DMS53 treated with DMSO at 0.1 percent for 48 hours (cell line): ENCODE measurements around the gene CLEC5A.
A peak's percentile ranks its signal among the peaks of the same experiment; 100 is the strongest.
"Not testable (repeated sequence)": the region's sequence is repeated elsewhere in the genome, so short reads cannot be mapped to it uniquely, and the experiment has no call there.

Experiments used
- DNase-seq: peaks from one replicate; lab custom pipeline; 2025; ENCODE audit not compliant: unreplicated experiment; lab: John Stamatoyannopoulos, UW

The CLEC5A gene

GRCh38 chr7:141949451-141949850 lies 2.7 kb upstream of the CLEC5A start:
- no peak for DNase-seq

DNA sequence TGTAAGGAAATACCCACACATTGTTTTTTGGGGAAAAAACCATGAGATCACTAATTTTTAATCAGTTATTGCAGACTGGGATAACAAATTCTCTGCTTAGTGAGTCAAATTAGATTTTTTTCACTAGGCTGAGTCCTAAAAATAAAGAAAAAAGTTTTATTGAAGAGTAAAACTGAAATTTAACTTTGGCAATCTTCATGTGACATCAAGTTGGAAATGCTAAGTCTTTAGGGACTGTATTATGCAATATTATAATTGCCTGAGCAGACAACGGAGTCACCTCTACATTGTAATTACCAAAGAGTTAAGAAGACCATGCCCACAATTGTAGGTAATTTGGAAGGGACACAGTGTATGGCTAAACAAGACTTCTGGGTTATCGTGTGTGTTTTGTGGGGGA lies 2.2 kb upstream of the CLEC5A start:
- DNase-seq, result no peak

DNA sequence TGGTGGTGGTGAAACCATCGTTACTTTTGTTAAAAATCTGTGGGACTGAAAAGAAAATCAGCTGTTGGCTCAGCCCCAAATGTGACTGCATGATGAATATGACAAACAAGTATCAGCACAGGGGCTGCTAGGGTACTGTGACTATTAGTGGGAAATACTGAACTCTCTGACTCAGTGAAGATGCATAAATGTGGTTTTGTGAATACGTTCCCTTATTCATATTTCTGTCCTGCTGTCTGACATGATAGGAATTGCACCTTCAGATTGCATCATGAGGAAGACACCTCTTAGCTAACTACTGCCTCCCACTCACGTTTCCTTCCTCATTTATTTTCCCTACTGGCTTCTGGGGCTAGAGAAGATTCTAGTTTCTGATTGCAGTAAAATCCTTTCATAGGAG lies 1.4 kb downstream of the CLEC5A start:
- no peak for DNase-seq

GRCh38 chr7:141944811-141945210 lies 2.0 kb downstream of the CLEC5A start:
- no peak for DNase-seq

- DNase-seq, result no peak
These were observed 2.9 kb downstream of the CLEC5A start for GRCh38 chr7:141943846-141944245.

DNA sequence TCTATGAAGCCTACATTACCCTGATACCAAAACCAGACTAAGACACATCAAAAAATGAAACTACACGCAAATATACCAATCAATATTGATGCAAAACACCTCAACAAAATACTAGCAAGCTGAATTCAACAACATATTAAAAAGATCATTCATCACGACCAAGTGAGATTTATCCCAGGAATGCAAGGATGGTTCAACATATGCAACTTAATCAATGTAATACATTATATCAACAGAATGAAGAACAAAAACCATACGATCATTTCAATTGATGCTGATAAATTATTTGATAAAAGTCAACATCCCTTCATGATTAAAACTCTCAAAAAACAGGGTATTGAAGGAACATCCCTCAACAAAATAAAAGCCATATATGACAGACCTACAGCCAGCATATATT lies 5.7 kb downstream of the CLEC5A start:
- no peak for DNase-seq

- no peak for DNase-seq
These were observed 16.6 kb downstream of the CLEC5A start for GRCh38 chr7:141930211-141930610.

DNA sequence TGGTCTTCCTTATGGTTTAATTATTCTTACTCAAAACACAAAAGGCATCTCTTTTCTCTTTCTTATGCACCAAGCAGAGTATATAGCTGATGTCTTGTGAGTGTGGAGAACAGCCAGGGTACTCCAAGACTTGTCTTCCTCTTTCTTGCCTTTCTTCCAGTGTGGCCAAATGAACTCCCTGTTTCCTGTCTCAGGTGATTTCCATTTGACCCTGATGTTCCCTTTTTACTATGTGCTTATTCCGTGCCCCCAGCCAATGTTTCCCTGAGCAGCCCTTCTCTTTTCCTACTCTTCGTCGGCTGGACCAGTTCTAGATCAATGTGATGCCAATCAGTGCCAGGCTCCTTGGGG lies 18.0 kb downstream of the CLEC5A start:
- DNase-seq, result no peak

DNA sequence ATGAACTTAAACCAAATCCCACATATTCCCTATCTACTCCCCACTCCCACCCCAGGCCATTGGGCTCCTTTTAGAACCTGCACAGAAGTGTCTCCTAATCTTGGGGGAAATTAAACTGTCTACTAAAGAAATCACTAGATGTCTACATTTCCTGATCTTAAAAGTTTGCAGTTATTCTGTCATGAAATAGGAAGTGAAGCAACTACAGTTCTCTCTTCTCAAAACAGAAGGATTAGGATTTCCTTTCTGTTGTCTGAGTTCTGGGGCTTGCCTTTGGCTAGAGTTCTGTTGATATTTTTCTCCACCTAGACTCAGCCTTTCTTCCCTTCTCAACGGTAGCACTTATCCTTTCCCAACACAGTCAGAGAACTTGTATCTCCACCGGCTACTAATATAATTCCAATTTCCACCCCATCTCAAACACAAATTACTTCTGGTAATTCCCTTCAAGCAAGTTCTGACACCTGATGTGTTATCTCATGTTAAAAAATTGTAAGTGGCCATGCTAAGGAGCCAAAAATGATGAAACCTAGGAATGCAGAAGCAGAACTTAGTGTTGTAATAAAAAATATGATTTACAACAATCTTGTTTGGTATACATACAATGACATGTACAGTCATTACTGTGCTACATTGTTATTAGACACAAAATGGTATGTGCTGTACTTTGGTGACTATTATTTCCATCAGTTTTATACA lies 18.5 kb downstream of the CLEC5A start:
- DNase-seq, result no peak

GRCh38 chr7:141920281-141920680 lies 26.5 kb downstream of the CLEC5A start:
- DNase-seq, result no peak

DNA sequence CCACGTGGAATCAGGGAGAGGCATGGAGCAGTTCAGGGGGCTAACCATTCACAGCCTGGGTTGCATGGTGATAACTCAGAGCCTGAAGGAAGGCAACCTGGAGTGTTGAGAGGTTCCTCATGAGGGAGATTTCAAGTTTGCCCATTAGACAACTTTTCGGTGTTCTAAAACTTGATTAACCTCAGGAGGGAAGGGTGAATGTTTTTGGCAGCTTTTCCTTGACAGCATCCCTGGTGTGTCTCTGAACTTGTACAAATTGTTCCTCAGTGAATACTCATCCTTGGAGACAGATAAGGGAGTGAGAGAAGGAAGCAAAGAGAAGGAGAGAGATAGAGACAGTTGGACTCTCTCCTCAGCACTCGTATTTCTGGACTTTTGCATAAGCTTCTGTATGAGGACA lies 30.7 kb downstream of the CLEC5A start, which contains the start of gene OR9A4:
TSS of gene OR9A4 (plus strand) at position 301 of the 400 bp plus-strand sequence. CDS start 2,477 bp downstream, outside the sequence.
- DNase-seq, result no peak

- DNase-seq, result peak; percentile 92
These were observed 31.2 kb downstream of the CLEC5A start for GRCh38 chr7:141915565-141915964.

- no peak for DNase-seq
These were observed 35.4 kb downstream of the CLEC5A start for GRCh38 chr7:141911391-141911790.

- no peak for DNase-seq
These were observed 40.5 kb downstream of the CLEC5A start for GRCh38 chr7:141906285-141906684.

GRCh38 chr7:141899366-141899765 lies 47.4 kb downstream of the CLEC5A start:
- not testable (repeated sequence) for DNase-seq

DNA sequence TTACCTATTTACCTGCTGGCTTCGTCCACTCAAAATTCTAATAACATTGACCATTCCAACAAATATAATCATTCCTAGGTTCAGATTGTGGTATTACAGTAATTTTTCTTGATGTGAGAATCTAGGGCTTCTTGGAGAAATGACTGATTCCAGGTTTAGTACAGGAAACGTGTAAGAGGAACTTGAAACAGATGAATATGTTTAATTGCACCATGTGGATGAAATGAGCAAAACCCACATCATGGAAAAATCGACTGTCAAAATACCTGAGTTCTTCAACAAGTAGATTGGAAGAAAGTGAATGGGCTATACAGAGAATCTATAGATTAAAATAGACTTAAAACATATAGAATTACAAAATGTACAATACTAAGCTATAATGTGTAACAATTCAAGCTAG lies 55.4 kb downstream of the CLEC5A start:
- DNase-seq, result no peak

DNA sequence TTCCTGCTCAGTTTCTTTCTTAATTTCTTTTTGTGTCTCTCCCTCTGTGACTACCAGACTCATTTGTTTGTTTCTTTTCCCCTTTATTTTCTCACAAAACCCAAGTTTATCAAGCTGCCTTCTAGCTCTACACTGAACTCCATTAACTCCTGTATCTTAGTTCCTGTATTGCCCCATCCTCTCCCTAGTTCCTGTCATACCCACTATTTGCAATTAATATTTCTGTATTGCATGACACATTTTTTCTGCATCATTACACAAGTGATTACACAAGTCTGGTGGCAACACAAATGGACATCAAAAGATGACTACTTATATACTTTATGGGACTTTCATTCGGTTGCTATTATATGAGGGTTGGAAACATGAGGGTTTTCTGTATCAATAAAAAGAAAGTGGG lies 57.5 kb downstream of the CLEC5A start:
- DNase-seq, result no peak

DNA sequence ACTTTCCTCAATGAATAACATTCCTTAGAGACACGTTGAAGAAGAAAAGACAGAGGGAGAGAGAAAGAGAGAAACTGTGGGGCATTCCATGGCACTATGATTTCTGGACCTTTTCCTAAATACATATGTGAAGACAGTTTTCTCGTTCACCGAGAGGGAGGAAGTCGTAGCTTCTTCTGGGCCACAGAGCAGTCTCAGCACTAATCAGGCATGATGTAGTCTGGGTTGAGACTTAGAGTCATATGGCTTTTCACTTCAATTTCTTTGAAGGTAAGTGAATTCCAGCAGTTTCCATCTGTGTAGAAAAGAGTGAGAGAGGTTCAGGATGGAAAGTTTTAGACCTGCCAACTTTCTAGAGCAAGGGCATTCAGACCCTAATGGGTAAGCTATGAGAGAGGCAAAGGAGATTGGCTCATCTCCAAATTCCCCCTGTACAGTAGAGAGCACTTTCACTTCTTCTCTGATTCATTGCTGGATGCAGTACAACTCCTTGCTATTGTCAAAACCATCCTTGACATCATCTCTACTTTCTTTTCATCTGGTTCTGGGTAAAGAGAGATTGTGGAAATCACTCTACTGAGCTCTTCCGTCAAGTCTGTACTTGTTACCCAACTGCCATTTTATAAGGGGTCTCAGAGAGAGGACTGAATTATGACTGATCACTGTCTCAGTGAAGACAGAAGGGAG lies 62.1 kb downstream of the CLEC5A start:
- no peak for DNase-seq

- DNase-seq, result no peak
These were observed 65.8 kb downstream of the CLEC5A start for GRCh38 chr7:141880960-141881359.

GRCh38 chr7:141877365-141877764 lies 69.4 kb downstream of the CLEC5A start:
- no peak for DNase-seq
